H1 (cell line): Measurements from ENCODE around the gene GGA1.

ENCODE experiments used
- CREB1 ChIP-seq: IDR thresholded peaks from 2 replicates; pipeline ENCODE4 v1.6.1; 2012; ENCODE audit warnings: inconsistent platforms
- CTCF ChIP-seq, 3 experiments: IDR thresholded peaks; 1 replicate in 2 of 3; 2 replicates in 1 of 3; pipeline versions ENCODE4 v1.5.1 to v1.6.1; 2011; ENCODE audit warnings: low read length in 3 of 3, mild to moderate bottlenecking in 3 of 3, inconsistent platforms in 2 of 3, low read depth in 1 of 3, moderate library complexity in 1 of 3; ENCODE audit not compliant: insufficient read depth in 1 of 3; ENCODE audit errors: control extremely low read depth in 1 of 3
- E2F6 ChIP-seq: IDR thresholded peaks from 2 replicates; pipeline ENCODE4 v1.6.1; 2012; ENCODE audit warnings: inconsistent platforms
- EP300 ChIP-seq, 2 experiments: IDR thresholded peaks; 1 replicate in 1 of 2; 2 replicates in 1 of 2; pipeline ENCODE4 v1.6.1; 2011 to 2012; ENCODE audit warnings: low read depth in 2 of 2, low read length in 2 of 2, mild to moderate bottlenecking in 2 of 2, borderline replicate concordance in 1 of 2, inconsistent platforms in 1 of 2, moderate library complexity in 1 of 2
- HDAC2 ChIP-seq, 2 experiments: fragments of 300-600 bp in 1 of 2; sonication (generic) in 1 of 2; IDR thresholded peaks; 2 replicates each; pipeline ENCODE4 v1.6.1; 2011 to 2012; ENCODE audit warnings: low read depth in 2 of 2, low read length in 2 of 2, mild to moderate bottlenecking in 2 of 2, moderate library complexity in 2 of 2, borderline replicate concordance in 1 of 2, inconsistent platforms in 1 of 2
- KDM5A ChIP-seq: fragments of 200-600 bp; IDR thresholded peaks from 2 replicates; pipeline ENCODE4 v1.7.1; 2012; ENCODE audit warnings: mild to moderate bottlenecking, low read length, inconsistent platforms, mixed read lengths
- MAX ChIP-seq: IDR thresholded peaks from 2 replicates; pipeline ENCODE4 v1.6.1; 2012; ENCODE audit warnings: inconsistent platforms
- POLR2AphosphoS5 ChIP-seq: IDR thresholded peaks from 2 replicates; pipeline ENCODE4 v1.6.1; 2011; ENCODE audit warnings: low read depth, low read length
- RAD21 ChIP-seq, 2 experiments: IDR thresholded peaks in 1 of 2; conservative IDR thresholded peaks in 1 of 2; 2 replicates each; pipeline ENCODE4 v1.6.1; 2011; ENCODE audit warnings: low read depth in 2 of 2, low read length in 2 of 2, improper control_type of control experiment in 1 of 2, inconsistent platforms in 1 of 2, mild to moderate bottlenecking in 1 of 2, moderate library complexity in 1 of 2
- SP1 ChIP-seq: IDR thresholded peaks from 2 replicates; pipeline ENCODE4 v1.6.1; 2011; ENCODE audit warnings: low read depth, low read length
- TBP ChIP-seq: IDR thresholded peaks from 2 replicates; pipeline ENCODE4 v1.6.1; 2011; ENCODE audit warnings: low read depth, low read length, improper control_type of control experiment
- USF2 ChIP-seq: IDR thresholded peaks from 2 replicates; pipeline ENCODE4 v1.6.1; 2011; ENCODE audit warnings: low read length, improper control_type of control experiment
- YY1 ChIP-seq: IDR thresholded peaks from 2 replicates; pipeline ENCODE4 v1.6.1; 2011; ENCODE audit warnings: low read depth, mild to moderate bottlenecking, low read length

GRCh38 chr22:37569009-37569920, 39.4 kb upstream of the GGA1 start:
- TF ChIP-seq E2F6 (no peak), EP300 (IDR thresholded peaks at IDR 0.05; ENCODE audit: borderline replicate concordance in 1 of 2, low read depth in 2 of 2, low read length in 2 of 2) (no peak), TBP (no peak), YY1 (no peak), USF2 (no peak), KDM5A (no peak), POLR2AphosphoS5 (no peak), MAX (no peak), CTCF (IDR thresholded peaks at IDR 0.05; ENCODE audit: control extremely low read depth in 1 of 3, insufficient read depth in 1 of 3, low read depth in 1 of 3, low read length in 3 of 3) (no peak), RAD21 (IDR thresholded peaks at IDR 0.05 in 1 of 2, conservative IDR thresholded peaks at IDR 0.05 in 1 of 2; ENCODE audit: low read depth in 2 of 2, low read length in 2 of 2) (no peak), SP1 (no peak), CREB1 (no peak), HDAC2 (IDR thresholded peaks at IDR 0.05; ENCODE audit: borderline replicate concordance in 1 of 2, low read depth in 2 of 2, low read length in 2 of 2) (no peak)
